WTC11 (cell line): ENCODE results near the gene LRRC66. TPM values are rescaled to one million over a fixed set of nuclear protein-coding genes. Genes with fewer than 3 reads are reported as not detected.

ENCODE experiments used
- ATAC-seq: fragments of 200-7000 bp; cut with Tn5 transposase; 2 replicates; pipeline ENCODE4 v1.10.0; 2021; ENCODE audit warnings: mild to moderate bottlenecking, moderate library complexity
- CTCF ChIA-PET: fragments of 300-600 bp; sonication (Branson Sonifier 250); formaldehyde crosslinking; loops from one replicate; lab custom pipeline; 2021; ENCODE audit warnings: antibody characterized with exemption; lab: Charles Lee
- POLR2A ChIA-PET: fragments of 350-600 bp; sonication (Branson Sonifier 250); formaldehyde crosslinking; loops from one replicate; lab custom pipeline; 2021; ENCODE audit warnings: antibody characterized with exemption; lab: Charles Lee
- DNase-seq: peaks from one replicate; pipeline ENCODE4 v3.0.0; 2021; ENCODE audit warnings: low spot score
- H3K27ac Mint-ChIP-seq: 2 replicates; pipeline ENCODE4 v1.8.0; 2021; ENCODE audit warnings: mixed read lengths
- H3K27me3 Mint-ChIP-seq: 2 replicates; pipeline ENCODE4 v1.8.0; 2021; ENCODE audit warnings: low read depth, mild to moderate bottlenecking, moderate library complexity, mixed read lengths
- H3K36me3 Mint-ChIP-seq: 2 replicates; pipeline ENCODE4 v1.8.0; 2021; ENCODE audit warnings: mixed read lengths
- H3K4me1 Mint-ChIP-seq: 2 replicates; pipeline ENCODE4 v1.8.0; 2022; ENCODE audit warnings: mixed read lengths
- H3K4me3 Mint-ChIP-seq: 2 replicates; pipeline ENCODE4 v1.8.0; 2021; ENCODE audit warnings: mild to moderate bottlenecking, moderate library complexity, mixed read lengths
- H3K9me3 Mint-ChIP-seq: 2 replicates; pipeline ENCODE4 v1.8.0; 2021; ENCODE audit warnings: mixed read lengths
- ATF6 ChIP-seq: sonication (generic); formaldehyde crosslinking; IDR thresholded peaks from 2 replicates; pipeline ENCODE4 v1.8.1; 2023; ENCODE audit warnings: mild to moderate bottlenecking, missing genetic modification reagents
- E2F4 ChIP-seq: sonication (generic); formaldehyde crosslinking; IDR thresholded peaks from 2 replicates; pipeline ENCODE4 v1.8.1; 2022; ENCODE audit warnings: low read depth, mild to moderate bottlenecking, moderate library complexity, missing genetic modification reagents, borderline replicate concordance
- FOXP1 ChIP-seq: sonication (generic); formaldehyde crosslinking; IDR thresholded peaks from 2 replicates; pipeline ENCODE4 v1.8.0; 2022; ENCODE audit warnings: missing genetic modification reagents, mild to moderate bottlenecking, moderate library complexity, borderline replicate concordance
- GRHL2 ChIP-seq: fragments of 250-450 bp; sonication (Bioruptor Pico); IDR thresholded peaks from 2 replicates; pipeline ENCODE4 v1.8.0; 2022; ENCODE audit warnings: mild to moderate bottlenecking, moderate library complexity; ENCODE audit not compliant: insufficient replicate concordance, severe bottlenecking
- HMGXB4 ChIP-seq: sonication (generic); formaldehyde crosslinking; IDR thresholded peaks from 2 replicates; pipeline ENCODE4 v1.8.1; 2023; ENCODE audit warnings: mild to moderate bottlenecking, moderate library complexity, missing genetic modification reagents
- IRF2 ChIP-seq: sonication (generic); formaldehyde crosslinking; IDR thresholded peaks from 2 replicates; pipeline ENCODE4 v1.8.0; 2022; ENCODE audit warnings: low read depth, missing genetic modification reagents, borderline replicate concordance
- NFATC4 ChIP-seq: fragments of 250-450 bp; sonication (Bioruptor Pico); IDR thresholded peaks from 2 replicates; pipeline ENCODE4 v1.9.0; 2021; ENCODE audit warnings: mild to moderate bottlenecking
- NFYB ChIP-seq: sonication (generic); formaldehyde crosslinking; conservative IDR thresholded peaks from 2 replicates; pipeline ENCODE4 v1.8.0; 2022; ENCODE audit warnings: low read depth, missing genetic modification reagents
- NR2C2 ChIP-seq: sonication (generic); formaldehyde crosslinking; IDR thresholded peaks from 2 replicates; pipeline ENCODE4 v1.8.0; 2022; ENCODE audit warnings: mild to moderate bottlenecking, missing genetic modification reagents
- OVOL2 ChIP-seq: fragments of 250-450 bp; sonication (Bioruptor Pico); IDR thresholded peaks from 2 replicates; pipeline ENCODE4 v1.9.0; 2021; ENCODE audit warnings: mild to moderate bottlenecking, borderline replicate concordance
- RELA ChIP-seq: sonication (generic); formaldehyde crosslinking; IDR thresholded peaks from 2 replicates; pipeline ENCODE4 v1.8.1; 2022; ENCODE audit warnings: missing genetic modification reagents, mild to moderate bottlenecking, borderline replicate concordance
- SMAD3 ChIP-seq: sonication (generic); formaldehyde crosslinking; IDR thresholded peaks from 2 replicates; pipeline ENCODE4 v1.8.0; 2022; ENCODE audit warnings: missing genetic modification reagents, mild to moderate bottlenecking, borderline replicate concordance
- TCF7 ChIP-seq: sonication (generic); formaldehyde crosslinking; IDR thresholded peaks from 2 replicates; pipeline ENCODE4 v1.8.0; 2022; ENCODE audit warnings: mild to moderate bottlenecking, low read depth, missing genetic modification reagents, moderate library complexity
- TEAD4 ChIP-seq: sonication (generic); formaldehyde crosslinking; IDR thresholded peaks from 2 replicates; pipeline ENCODE4 v1.8.0; 2022; ENCODE audit warnings: mild to moderate bottlenecking, missing genetic modification reagents
- ZBTB21 ChIP-seq: sonication (generic); formaldehyde crosslinking; IDR thresholded peaks from 2 replicates; pipeline ENCODE4 v1.8.1; 2023; ENCODE audit warnings: mild to moderate bottlenecking, missing genetic modification reagents, borderline replicate concordance
- ZNF219 ChIP-seq: sonication (generic); formaldehyde crosslinking; IDR thresholded peaks from 2 replicates; pipeline ENCODE4 v1.8.0; 2023; ENCODE audit warnings: missing genetic modification reagents, mild to moderate bottlenecking, borderline replicate concordance
- ZNF232 ChIP-seq: sonication (generic); formaldehyde crosslinking; IDR thresholded peaks from 2 replicates; pipeline ENCODE4 v1.8.0; 2022; ENCODE audit warnings: mild to moderate bottlenecking, missing genetic modification reagents
- ZNF423 ChIP-seq: fragments of 250-450 bp; sonication (Bioruptor Pico); IDR thresholded peaks from 2 replicates; pipeline ENCODE4 v2.1.2; 2022; ENCODE audit warnings: mild to moderate bottlenecking, moderate library complexity
- ZNF512 ChIP-seq: sonication (generic); formaldehyde crosslinking; IDR thresholded peaks from 2 replicates; pipeline ENCODE4 v1.8.1; 2022; ENCODE audit warnings: missing genetic modification reagents, borderline replicate concordance
- total RNA-seq: library from RNA; stranded (reverse); gene quantifications from 3 replicates; pipeline ENCODE4 v1.2.3, GENCODE V29; 2021
- TF ChIP-seq, protein P1 (sequence below): sonication (generic); formaldehyde crosslinking; IDR thresholded peaks from 2 replicates; pipeline ENCODE4 v1.8.1; 2023; ENCODE audit warnings: mild to moderate bottlenecking, missing genetic modification reagents, moderate library complexity

LRRC66 gene
- total RNA-seq, 1 experiment from 2014 or later = not detected

- TF ChIP-seq E2F4 (CRISPR knock-in tag) (no peak), GRHL2 (no peak), RELA (CRISPR knock-in tag) (no peak), ZNF232 (CRISPR knock-in tag) (no peak), SMAD3 (CRISPR knock-in tag) (no peak), NFATC4 (CRISPR knock-in tag) (no peak), ZNF423 (CRISPR knock-in tag) (no peak)
Observed at GRCh38 chr4:52069571-52069970, 49.4 kb upstream of the LRRC66 start (continued).

DNA sequence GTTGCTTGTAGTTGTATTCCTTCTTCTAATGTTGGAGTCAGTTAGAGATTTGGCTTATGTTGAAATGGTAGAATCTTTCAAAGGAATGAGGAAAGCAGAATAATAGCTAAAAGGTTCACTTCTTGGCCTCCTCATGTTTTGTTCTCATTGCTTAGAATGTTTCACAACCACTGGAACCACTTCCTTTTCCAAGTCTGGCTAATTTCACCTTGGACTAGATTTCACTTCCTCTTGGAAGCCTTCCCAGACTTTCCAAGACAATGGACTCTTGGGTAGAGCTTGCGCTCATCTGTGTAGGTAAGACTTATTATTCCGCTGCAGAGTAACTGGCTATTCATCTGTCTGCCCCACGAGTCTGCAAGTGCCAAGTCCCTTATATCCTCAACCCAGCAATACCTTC is 39.2 kb upstream of the LRRC66 start:
- Mint-ChIP-seq H3K4me1 (peaks cover 5% of the 10 kb centered on the region), H3K9me3 (no peaks in the 10 kb centered on the region), H3K27me3 (no peaks in the 10 kb centered on the region), H3K36me3 (no peaks in the 10 kb centered on the region), H3K4me3 (no peak overlapping the region), H3K27ac (no peak overlapping the region)
- ATAC-seq (no peak), DNase-seq (no peak)
- CTCF ChIA-PET = no interaction called here
- POLR2A ChIA-PET = no interaction called here
- TF ChIP-seq NFYB (CRISPR knock-in tag) = no peak
- no peak for TF ChIP-seq TEAD4 (CRISPR knock-in tag)
- TF ChIP-seq ZNF512 (CRISPR knock-in tag) = no peak
- TF ChIP-seq NR2C2 (CRISPR knock-in tag) = no peak
- no peak for TF ChIP-seq HMGXB4 (CRISPR knock-in tag)
- TF ChIP-seq IRF2 (CRISPR knock-in tag) = no peak
- no peak for TF ChIP-seq ZBTB21
- TF ChIP-seq TCF7 (CRISPR knock-in tag) = no peak

DNA sequence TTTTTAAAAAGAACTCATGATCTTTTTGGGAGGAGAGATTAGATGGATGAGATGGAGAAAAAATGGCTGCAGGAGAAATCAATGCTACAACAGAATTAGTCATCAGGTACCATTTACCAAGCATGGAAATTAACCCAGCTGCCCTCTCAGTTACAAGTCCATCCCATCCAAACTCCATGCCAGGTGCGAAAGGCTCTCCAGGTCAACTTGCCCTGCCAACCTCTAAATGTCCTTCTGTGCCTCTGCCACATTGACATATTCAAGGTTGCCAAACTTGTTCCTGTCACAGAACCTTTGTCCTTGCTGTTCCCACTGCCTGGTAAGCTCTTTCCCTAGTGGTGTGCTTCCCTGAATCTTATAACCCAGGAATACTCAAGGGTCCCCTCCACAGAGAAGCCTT is 38.1 kb upstream of the LRRC66 start:
- DNase-seq (no peak), ATAC-seq (no peak)
- no peaks in the 10 kb centered on the region for H3K36me3 Mint-ChIP-seq
- H3K4me3 Mint-ChIP-seq = no peak overlapping the region
- H3K4me1 Mint-ChIP-seq = peaks cover 11% of the 10 kb centered on the region
- H3K27me3 Mint-ChIP-seq = peaks cover under 1% of the 10 kb centered on the region; the same call in 1 of the 2 replicates
- no peak overlapping the region for H3K27ac Mint-ChIP-seq
- no peaks in the 10 kb centered on the region for H3K9me3 Mint-ChIP-seq
- CTCF ChIA-PET = no interaction called here
- POLR2A ChIA-PET = no interaction called here
- TF ChIP-seq TEAD4 (CRISPR knock-in tag) (no peak), E2F4 (CRISPR knock-in tag) (no peak), OVOL2 (CRISPR knock-in tag) (no peak), ZNF219 (CRISPR knock-in tag) (no peak), ATF6 (no peak), FOXP1 (CRISPR knock-in tag) (no peak)
- TF ChIP-seq, protein P1, sequence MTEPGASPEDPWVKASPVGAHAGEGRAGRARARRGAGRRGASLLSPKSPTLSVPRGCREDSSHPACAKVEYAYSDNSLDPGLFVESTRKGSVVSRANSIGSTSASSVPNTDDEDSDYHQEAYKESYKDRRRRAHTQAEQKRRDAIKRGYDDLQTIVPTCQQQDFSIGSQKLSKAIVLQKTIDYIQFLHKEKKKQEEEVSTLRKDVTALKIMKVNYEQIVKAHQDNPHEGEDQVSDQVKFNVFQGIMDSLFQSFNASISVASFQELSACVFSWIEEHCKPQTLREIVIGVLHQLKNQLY (CRISPR knock-in tag) = no peak
- TF ChIP-seq, all 79 proteins: peak for 0
